ENCODE data around the gene GALC.

The GALC gene

DNA sequence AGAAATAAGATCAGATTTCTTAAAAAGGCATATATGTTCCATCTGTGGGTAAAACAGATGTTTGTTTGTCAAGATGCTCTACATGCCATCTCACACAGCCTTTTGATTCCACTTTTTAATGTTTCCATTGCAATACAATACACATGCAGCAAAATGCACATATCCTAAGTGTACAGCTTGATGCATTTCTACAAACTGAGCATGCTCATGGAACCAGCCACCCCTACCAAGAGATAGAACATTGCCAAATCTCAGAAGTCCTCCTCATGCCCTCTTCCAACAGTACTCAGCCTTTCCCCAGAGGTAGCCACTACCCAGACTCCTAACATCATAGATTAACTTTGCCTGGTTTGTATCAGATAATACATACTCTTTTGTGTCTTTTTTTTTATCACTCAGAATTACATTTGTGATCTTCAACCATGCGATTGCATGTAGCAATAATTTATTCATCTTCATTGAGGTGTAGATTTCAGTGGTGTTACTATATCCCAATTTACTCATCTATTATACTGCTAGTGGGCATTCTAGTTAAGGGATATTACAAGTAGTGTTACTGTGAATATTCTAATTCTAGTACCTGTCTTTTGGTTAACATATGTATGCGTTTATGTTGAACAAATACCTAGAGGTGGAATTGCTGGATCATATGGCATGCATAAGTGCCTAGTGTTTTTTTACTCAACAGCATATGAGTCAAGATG, 15.2 kb upstream of the GALC start:
- no peak overlapping the region for H3K27ac ChIP-seq
- no peak for DNase-seq (ENCODE audit: low read depth, low spot score)

GRCh38 chr14:88007608-88008007, 14.6 kb upstream of the GALC start:
- no peak overlapping the region for H3K27ac ChIP-seq
- DNase-seq (ENCODE audit: low read depth, low spot score) = no peak

- H3K27ac ChIP-seq = no peak overlapping the region
- DNase-seq (ENCODE audit: low read depth, low spot score) = no peak
Observed at GRCh38 chr14:88005978-88006851, 13.2 kb upstream of the GALC start.

GRCh38 chr14:88005050-88005481, 12.1 kb upstream of the GALC start, which contains the start of gene GPR65:
TSS of gene GPR65 (plus strand) at chr14:88005135. CDS start at chr14:88010848, 5,713 bp downstream.
- no peak for DNase-seq (ENCODE audit: low read depth, low spot score)
- H3K27ac ChIP-seq = no peak within 1 kb of the TSS

DNA sequence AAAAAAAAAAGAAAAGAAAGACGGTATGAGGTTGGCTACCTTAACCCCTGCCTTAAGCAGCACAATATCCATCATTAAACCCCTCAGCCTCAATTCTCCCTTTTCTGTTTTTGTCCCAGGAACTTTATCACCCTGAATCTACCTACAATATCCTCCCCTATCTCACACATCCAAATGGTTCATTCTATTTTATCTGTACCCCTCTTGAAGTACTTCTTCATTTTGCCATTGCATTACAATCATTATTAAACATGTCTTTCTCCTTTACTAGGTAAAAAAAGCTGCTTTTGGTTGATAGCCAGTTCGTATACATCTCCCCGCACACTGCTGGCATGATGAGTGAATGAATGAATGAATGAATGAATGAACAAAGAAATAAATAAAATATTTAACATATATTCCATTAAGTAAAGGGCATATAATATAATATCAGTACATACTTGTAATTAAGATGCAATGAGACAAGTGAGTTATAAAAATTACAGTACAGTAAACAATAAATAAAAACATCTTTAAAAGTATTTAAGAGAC, 11.6 kb upstream of the GALC start:
- no peak overlapping the region for H3K27ac ChIP-seq
- no peak for DNase-seq (ENCODE audit: low read depth, low spot score)

- no peak for DNase-seq (ENCODE audit: low read depth, low spot score)
- H3K27ac ChIP-seq = no peak overlapping the region
Observed at GRCh38 chr14:88003425-88003824, 10.4 kb upstream of the GALC start.

GRCh38 chr14:88002421-88003075, 9.6 kb upstream of the GALC start:
- H3K27ac ChIP-seq = no peak overlapping the region
- no peak for DNase-seq (ENCODE audit: low read depth, low spot score)

GRCh38 chr14:87999277-87999676, 6.3 kb upstream of the GALC start:
- DNase-seq (ENCODE audit: low read depth, low spot score) = no peak
- no peak overlapping the region for H3K27ac ChIP-seq

DNA sequence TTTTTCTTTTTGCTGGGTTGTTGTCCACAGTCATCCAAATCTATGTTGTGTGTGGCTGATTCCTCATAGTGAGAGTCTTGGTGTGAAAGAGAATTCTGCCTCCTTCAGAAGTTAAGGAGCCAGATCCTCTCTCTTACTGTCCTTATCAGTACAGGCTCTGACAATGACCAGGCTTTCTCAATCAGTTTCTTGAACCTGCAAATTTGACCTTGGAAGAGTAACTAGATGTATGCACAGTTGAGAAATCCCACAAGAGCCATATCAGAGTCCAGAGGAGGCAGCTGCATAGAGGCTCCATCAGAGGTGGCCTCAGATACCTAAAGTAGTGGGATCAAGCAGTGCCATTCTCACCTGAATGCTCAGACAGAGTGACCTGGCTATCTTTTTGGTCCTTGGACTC, 5.5 kb upstream of the GALC start:
- no peak overlapping the region for H3K27ac ChIP-seq
- no peak for DNase-seq (ENCODE audit: low read depth, low spot score)

GRCh38 chr14:87996291-87996592, 3.3 kb upstream of the GALC start:
- H3K27ac ChIP-seq = no peak overlapping the region
- no peak for DNase-seq (ENCODE audit: low read depth, low spot score)

DNA sequence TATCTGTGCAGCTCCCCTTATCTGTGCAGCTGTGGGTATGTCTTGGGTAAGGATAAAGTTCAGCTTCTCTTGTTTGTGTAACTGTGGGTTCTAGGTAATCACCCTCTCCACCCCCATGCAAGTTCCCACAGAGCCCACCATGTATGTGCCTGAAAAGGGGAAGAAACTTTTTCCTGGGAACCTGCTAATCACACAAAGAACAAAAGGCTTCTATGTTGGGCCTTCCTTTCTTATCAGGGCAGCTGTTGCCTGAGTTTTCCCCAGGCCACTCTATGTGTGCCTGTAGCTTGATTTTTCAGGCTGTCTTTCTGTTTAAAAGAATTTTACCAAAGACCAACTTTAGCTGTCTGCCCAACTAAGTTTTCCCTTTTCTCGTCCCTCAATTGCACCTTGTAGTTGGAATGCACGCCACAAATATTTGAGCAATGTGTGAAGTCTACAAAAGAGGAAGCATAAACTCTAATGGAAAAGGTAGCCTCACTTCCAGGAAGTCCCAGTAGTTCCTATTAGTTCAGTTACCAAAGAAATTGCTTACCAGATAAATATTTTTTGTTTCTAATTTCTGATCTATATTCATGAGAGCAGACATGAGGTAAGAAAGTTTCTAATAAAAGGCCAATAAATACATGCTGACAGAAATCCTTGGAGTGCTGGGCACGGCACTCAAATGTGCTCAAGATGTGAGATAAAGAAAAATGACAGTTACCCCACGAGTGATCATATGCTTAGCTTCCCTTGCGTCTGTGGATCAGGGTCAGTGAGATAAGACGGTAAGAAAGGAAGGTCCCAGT, 2.7 kb upstream of the GALC start:
- DNase-seq (ENCODE audit: low read depth, low spot score) = no peak
- no peak overlapping the region for H3K27ac ChIP-seq

DNA sequence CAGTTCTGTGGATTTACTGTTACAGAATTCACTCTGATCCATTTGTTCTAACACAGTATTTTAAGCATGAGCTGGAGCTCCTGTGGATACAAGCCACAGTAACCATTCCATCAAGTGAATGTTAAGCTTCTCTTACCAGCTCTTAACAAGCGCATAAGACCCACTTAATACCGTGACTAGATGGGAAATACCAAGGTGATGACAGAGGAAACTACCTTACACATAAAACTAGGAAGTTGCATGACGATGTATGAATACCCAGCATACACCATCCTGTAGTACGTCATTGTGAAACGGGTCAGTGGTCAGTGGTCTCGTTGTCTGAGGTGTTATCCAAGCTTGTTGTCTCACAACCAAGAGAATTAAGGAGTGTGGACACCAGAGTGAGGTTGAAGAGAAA, 2.0 kb upstream of the GALC start:
- DNase-seq (ENCODE audit: low read depth, low spot score) = no peak
- no peak overlapping the region for H3K27ac ChIP-seq

DNA sequence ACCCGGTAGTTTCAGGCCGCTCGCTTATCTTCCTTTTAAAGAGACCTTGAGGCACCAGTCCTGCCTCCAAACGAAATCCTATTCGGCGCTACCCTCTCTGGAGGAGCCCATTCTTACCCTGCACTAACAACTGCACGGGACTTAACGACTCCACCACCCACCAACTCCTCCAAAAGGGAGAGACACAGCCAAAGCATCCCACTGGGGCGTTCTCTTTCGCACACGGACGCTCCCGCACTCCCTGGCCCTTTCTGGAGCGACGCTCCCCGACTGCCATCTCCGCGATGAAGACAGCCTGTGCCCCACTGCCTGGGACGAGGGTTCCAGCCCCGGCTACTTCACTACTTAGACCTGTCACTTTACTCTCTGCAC, 650 bp downstream of the GALC start:
- DNase-seq (ENCODE audit: low read depth, low spot score) = no peak

DNA sequence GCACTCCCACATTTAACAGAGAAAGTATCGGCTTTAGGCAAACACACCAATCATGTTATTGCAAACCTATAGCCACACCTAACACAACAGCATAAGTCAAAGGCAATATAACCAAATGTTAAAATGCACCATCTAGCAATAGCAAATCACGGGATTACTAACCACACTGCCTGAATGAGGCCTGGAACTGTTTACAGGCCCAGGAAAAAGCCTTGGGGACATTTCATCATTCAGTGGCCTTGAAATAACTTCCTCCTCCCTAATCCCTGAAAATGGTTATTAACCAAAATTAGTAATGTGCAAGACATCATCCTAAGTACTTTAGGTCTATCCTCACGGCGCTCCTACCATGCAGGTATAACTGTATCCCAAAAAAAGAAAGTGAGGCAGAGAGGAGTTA, 2.3 kb downstream of the GALC start:
- H3K27ac ChIP-seq = no peak overlapping the region
- no peak for DNase-seq (ENCODE audit: low read depth, low spot score)

More for the DNA sequence above, 650 bp downstream of the GALC start:
- peak overlapping the region; percentile 53 for H3K27ac ChIP-seq

GRCh38 chr14:87989956-87990299, 3.1 kb downstream of the GALC start:
- DNase-seq (ENCODE audit: low read depth, low spot score) = no peak
- H3K27ac ChIP-seq = peak overlapping the region; percentile 7

DNA sequence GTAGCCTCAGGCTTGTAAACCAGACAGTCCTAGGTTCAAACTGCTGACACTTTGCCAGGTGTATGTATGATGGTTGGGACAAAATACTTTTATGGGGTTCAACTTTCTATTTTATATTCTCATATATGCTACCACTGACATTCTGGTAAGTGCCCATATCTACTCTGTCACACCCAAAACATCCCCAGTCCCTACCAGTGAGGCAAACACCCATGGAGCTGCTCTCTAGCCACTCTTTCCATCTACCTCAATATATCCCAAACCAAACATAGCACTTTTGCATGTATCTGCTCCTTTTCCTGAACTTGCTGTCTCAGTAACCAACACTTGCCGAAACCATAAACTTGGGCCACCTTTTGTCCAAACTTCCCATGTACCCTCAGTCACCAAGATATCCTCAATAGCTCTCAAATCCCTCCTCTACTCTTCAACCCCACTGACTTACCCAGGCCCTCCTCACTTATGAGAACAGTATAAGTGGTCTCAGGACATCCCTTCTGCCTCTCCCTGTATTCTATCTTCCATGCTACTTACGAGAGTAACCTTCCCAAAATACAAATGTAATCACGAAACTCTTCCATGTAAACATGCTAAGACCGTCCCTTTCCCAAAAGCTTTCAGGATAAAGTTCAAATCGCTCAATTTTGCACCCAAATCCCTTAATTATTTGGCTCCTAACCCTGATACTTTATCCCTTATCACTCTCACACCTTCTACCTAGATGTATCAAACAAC, 3.6 kb downstream of the GALC start:
- no peak for DNase-seq (ENCODE audit: low read depth, low spot score)
- H3K27ac ChIP-seq = no peak overlapping the region

DNA sequence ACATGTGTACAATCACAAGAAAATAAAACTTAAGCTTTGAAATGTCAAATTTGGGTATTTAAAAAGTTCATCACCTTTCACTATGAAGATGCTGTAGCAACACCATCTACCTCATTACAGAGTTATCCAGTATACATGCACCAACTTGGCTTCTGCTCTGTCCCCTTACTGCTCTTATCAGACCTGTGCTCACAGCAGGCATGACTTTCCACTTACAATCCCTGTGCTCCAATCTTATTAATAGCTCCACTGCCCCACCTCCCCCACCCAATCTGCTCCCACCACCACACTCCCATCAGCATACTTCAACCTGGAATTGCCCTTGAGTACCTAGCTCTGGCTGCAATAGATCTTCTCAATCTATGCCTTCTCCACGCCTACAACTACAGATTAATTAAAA, 13.3 kb downstream of the GALC start:
- no peak for DNase-seq (ENCODE audit: low read depth, low spot score)

DNA sequence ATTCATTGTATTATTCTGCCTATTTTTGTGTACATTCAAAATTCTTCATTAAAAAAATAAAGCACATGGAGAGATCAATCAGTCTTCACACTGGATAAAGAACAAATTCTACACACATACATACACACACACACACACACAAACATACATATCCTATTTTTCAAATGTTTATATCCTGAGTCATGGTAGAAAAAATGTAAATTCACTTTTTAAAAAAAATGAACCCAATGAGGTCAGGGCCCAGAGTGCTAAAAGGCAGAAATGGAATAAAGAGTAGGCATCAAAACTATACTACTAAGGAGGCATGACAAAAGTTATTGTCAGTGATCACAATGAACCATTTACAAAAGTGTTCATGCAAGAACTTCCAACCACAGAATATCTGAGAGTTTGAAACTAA, 17.3 kb downstream of the GALC start:
- no peak for DNase-seq (ENCODE audit: low read depth, low spot score)
- H3K27ac ChIP-seq = no peak overlapping the region

More for the DNA sequence above, 13.3 kb downstream of the GALC start:
- no peak overlapping the region for H3K27ac ChIP-seq

GRCh38 chr14:87971010-87971409, 22.0 kb downstream of the GALC start:
- no peak overlapping the region for H3K27ac ChIP-seq
- DNase-seq (ENCODE audit: low read depth, low spot score) = no peak

- no peak overlapping the region for H3K27ac ChIP-seq
- no peak for DNase-seq (ENCODE audit: low read depth, low spot score)
Observed at GRCh38 chr14:87967496-87967895, 25.5 kb downstream of the GALC start.
